HG02938 (cell line): ENCODE results near the gene PRIMA1.

Experiments
- ATAC-seq: cut with Tn5 transposase; IDR thresholded peaks from one replicate; pipeline ENCODE4 v1.9.1; 2021; ENCODE audit warnings: mild to moderate bottlenecking, moderate library complexity; ENCODE audit not compliant: unreplicated experiment

Gene PRIMA1

DNA sequence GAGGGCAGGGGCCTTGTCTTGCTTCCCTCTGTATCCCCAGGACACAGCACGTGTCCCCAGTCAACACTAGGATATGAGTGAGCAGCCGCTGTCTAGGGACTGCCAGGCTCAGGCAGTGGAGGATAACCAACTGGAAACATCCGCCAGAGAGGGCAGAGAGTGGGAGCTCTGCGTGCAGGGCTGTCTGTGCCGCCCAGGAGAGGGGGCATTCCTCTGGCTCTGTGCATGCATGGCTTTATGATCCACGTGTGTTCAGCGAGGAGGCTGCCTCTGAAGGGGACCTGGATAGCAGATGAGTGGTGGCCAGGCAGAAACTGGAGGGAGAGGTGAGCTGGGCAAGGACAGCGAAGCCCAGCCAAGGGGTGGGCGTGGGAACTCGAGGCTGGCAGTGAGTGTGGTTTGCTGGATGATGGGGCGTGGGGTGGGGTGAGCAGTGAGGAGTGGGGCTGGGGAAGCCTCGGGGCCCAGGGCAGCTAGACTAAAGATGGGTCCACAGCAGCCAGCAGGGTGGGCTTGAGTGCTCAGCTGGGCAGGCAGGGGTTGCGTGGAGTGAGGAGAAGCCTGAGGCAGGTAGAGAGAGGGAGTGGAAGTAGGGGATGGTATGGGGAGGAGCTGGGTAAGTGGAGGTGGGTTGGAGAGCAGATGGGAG lies 72.9 kb downstream of the PRIMA1 start:
- no peak for ATAC-seq

GRCh38 chr14:93714605-93715004 lies 73.7 kb downstream of the PRIMA1 start:
- ATAC-seq = no peak

DNA sequence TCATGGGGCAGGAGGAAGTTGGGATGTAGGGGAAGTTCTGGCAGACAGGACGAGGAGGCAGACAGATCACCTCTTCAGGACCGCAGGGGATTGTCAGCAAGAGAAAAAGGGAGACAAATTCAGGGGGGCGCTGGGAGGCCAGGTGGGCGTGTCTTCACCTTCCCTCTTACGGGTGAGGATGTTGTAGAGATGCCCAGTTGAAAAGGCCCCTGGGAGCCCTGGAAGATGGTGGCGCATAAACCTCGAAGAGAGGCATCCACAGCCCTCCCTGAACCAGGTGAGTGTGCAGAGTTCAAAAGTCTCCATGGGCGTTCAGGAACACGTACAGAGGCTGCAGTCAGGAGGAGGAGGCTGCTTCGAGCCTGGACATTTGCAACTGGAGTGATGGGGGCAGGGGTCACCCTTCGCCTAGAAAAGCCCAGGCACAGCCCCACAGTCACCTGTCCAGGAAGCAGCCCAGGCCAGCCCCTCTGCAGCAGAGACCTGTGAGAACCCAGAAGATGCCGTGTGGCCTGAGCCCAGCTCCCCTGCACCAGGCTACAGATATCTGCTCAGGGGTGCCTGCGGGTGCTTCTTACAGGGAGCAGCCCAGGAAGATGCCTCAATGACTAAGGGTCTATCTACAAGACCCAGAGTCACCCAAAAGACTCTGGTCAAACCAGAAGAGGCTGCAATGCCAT lies 74.4 kb downstream of the PRIMA1 start:
- ATAC-seq = no peak

DNA sequence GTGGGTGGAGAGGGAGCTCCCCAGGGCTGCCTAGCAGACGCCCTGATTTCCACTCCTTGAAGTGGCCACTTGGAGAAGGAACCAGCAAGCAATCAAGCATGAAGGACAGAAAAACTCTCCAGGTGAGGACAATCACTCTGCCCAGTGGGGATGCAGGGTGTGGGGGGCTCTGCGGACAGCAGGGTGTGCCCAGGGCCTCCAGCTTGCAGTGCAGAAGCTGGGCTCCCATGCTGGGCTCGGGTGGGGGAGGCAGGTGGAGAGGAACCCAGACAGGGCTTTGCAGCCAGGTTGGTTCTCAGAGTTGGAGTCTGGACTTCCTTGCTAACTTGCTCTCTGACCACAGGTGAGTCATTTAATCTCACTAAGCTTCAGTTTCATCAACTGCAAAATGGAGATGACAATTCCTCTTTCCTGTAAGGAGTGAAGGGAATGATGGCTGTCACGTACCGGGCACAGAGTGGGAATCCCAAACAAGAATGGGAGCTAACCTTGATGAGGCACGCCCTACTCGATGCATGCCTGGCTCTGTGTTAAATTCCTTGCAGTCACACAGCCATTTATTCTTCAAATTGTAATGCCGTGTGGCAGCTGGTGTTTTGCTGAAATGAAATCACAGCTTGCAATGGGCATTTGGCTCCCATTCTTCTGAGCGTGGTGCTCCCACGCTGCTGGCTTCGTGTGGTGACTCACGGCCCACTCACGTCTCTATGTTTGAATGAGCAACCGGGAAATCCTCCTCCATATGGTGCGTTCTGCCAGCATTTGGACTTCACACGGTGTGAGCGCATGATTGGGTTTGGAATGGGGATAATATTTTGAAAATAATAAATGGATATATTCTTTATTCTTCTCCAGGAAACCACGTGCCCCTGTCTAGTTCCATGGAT lies 75.2 kb downstream of the PRIMA1 start:
- ATAC-seq = no peak

DNA sequence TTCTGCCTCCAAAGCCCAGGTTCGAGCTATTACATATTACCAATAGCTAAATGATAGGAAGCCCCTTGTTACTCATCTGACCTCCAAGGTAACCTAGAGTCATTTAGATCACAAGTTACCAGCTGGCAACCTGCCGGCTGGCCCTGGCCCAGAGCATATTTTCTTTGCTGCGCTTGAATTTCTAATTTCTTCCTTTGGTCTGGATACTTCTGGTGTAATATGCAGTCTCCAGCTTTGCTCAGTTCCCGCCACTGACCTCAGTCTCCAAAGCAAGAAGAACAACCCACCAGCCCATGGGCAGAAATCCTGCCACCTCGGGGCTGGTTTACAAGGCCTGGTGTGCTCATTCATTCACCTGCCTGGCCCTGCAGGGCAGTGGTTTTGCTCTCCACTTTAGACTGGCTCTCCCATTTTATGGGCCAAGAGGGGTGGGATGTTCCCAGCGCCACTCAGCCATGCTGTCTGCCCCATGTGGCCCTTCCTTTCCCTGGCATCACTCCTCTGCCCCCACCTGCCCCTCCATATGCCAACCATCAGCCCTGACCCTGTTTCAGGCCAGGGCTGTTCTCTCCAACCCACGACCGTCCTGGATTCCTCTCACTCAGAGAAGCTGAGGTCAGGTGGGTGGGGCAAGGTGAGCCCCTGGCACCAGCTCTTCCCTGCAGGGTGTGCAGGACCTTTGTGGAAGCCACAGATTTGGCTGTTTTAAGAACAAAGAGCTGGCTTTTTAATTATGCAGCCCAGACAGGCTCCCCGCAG lies 76.0 kb downstream of the PRIMA1 start:
- no peak for ATAC-seq

DNA sequence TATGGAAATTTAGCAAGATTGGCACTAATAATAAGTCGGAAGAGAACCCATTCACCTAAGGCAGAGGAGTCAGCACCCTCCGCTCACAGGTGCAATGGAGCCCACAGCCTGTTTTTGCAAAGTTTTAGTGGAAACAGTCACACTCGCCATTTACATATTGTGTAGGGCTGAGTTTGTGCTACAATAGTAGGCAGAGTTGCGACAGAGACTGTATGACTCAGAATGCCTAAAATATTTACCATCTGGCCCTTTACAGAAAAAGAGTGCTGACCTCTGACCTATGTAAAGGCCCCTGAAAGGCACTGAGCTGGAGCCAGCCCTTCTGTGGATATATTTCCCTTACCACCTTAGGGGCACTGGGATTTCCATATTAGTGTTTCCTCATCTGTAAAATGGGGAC lies 79.0 kb downstream of the PRIMA1 start:
- no peak for ATAC-seq

- no peak for ATAC-seq
These were observed 79.5 kb downstream of the PRIMA1 start for GRCh38 chr14:93708800-93709199.

DNA sequence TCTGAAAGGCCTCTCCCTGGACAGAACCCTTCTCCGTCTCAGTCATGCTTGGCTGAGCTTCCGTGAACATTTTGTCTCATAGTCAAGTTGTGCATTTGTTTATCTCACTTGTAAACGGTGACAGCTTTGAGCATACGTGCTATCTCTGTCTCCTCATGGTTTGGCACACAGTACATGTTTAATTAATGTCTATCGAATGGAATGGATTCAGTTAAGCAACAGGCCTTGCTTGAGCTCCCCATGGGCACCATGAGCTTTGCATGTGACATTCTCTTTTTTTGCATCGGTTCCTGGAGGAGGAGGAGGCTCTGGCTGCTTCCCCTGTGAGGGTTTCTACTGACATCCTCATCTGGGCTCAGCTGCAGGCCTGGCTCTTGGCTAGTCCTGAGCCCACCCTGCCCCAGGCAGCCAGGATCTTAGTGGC lies 80.0 kb downstream of the PRIMA1 start:
- no peak for ATAC-seq

- no peak for ATAC-seq
These were observed 80.8 kb downstream of the PRIMA1 start for GRCh38 chr14:93707475-93707874.

- no peak for ATAC-seq
These were observed 81.8 kb downstream of the PRIMA1 start for GRCh38 chr14:93706360-93706955.

DNA sequence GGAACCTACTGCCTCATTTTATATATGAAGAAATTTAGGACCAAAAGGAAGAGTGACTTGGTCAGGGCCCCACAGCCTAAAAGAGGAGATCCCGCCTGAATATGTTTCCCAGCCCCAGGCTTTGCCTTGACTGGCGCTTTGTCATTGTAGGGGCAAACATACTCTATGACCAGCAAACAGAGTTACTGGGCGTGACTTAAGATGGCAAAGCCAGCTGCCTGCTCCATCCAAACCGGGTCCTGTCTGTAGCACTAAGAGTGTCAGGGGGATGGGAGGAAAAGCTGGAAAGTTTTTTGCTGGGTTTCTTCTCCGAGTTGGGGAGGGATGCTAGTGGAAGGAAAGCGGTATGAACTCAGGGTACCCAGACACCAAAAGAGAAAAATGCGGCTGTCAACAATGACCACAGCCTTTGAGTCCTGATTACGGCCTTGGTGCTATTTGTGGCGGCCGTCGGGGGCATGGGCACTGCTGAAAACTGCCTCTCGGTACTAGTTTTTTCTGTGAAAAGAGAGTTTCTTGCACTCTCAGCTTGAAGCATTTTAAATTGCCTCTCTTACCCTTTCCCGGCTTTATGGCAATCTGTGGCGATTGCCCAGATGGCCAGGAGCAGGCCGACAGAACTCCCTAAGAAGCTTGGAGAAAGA lies 82.7 kb downstream of the PRIMA1 start:
- ATAC-seq = no peak

- ATAC-seq = no peak
These were observed 84.3 kb downstream of the PRIMA1 start for GRCh38 chr14:93703941-93704340.

DNA sequence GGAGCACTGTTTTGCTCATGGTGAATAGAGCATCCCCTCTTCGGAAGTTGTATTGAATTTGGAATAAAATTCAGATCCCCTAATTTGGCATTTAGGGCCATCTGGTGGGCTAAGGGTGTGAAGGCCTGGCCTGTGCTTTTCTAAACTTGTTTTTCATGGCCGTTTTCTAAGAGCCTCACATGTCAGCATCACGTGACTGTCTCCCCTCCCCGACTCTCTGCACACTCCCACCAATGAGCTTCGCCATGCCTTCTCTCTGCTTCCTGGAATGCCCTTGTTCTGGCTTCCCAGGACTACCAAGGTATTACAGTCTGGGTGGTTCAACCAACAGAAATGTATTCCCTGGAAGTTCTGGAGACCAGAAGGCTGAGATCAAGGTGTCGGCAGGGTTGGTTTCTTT lies 85.3 kb downstream of the PRIMA1 start:
- ATAC-seq = no peak

GRCh38 chr14:93701562-93701961 lies 86.7 kb downstream of the PRIMA1 start:
- ATAC-seq = no peak

DNA sequence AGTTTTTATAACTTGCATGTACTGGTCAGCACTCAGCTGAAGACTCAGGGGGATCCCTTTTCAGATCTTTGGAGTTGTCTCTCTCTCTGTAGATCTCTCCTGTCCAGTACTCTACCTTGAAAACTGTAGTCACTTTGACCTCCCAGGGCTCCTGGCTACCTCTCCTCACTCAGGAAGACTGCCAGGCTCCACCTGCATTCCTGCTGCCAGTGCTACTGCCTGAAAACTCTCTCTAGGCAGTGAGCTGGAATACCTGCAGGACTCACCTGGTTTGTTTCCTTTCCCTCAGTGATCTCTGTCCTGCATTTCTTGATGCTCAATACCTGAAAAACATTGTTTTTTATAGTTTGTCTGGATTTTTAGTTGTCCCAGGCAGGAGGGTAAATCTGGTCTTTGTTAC lies 87.4 kb downstream of the PRIMA1 start:
- no peak for ATAC-seq

DNA sequence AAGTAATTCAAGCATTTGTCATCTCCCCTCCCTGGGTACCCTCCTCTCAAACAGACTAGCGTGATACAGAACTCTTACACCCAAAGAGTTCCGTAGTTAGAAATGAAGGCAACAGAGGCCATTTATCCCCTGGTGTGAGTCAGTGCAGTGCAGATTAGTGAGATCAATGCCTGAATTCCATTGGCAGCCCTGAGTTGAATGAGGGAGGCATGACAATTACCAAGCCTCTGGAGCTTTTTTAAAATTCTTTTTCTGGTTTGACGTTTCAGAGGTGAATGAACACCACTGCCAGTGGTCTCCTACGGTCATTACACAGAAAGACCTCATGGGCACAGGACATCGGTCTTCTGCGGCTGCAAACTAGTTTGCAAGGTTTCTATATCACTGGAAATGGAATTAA lies 94.4 kb downstream of the PRIMA1 start:
- no peak for ATAC-seq

GRCh38 chr14:93691042-93691780 lies 97.1 kb downstream of the PRIMA1 start:
- no peak for ATAC-seq

DNA sequence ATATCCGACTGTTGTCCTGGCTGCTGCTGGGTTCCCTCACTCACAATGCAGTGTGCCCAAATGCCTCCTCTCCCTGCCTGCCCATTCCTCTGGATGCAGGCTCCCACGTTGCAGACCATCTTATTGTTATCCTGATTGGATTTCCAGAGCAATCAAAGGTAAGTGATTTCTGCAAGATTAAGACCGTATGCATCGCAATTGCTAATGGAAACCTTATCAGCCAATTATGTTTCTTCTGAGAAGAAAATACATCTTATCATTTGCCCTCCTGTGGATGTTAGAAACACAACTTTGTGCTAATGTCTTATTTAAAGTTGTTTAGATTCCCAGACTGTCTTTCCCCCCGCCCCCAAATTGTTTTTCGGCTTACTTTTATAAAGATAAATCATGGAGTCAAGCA lies 98.1 kb downstream of the PRIMA1 start:
- no peak for ATAC-seq

GRCh38 chr14:93688820-93689219 lies 99.5 kb downstream of the PRIMA1 start:
- ATAC-seq = no peak
